K562 (cell line): ENCODE results near the gene TSPAN1. TPM values are rescaled to one million over a fixed set of nuclear protein-coding genes. Genes with fewer than 3 reads are reported as not detected.

Source experiments
- BCOR ChIP-seq: fragments of 450-650 bp; IDR thresholded peaks from 2 replicates; pipeline ENCODE4 v1.6.1; 2016
- CGGBP1 ChIP-seq: fragments of 250-450 bp; sonication (Bioruptor Pico); IDR thresholded peaks from 2 replicates; pipeline ENCODE4 v1.9.0; 2021; ENCODE audit warnings: mild to moderate bottlenecking
- CHCHD3 ChIP-seq: fragments of 250-450 bp; sonication (Bioruptor Pico); IDR thresholded peaks from 2 replicates; pipeline ENCODE4 v2.1.2; 2022; ENCODE audit warnings: mild to moderate bottlenecking
- CREB3L1 ChIP-seq: fragments of 450-650 bp; IDR thresholded peaks from 2 replicates; pipeline ENCODE4 v1.6.1; 2014; ENCODE audit warnings: low read depth, mild to moderate bottlenecking, moderate library complexity, borderline replicate concordance
- CSDE1 ChIP-seq, 2 experiments: fragments of 450-650 bp; IDR thresholded peaks; 2 replicates each; pipeline ENCODE4 v1.6.1; 2016; ENCODE audit warnings: mild to moderate bottlenecking in 1 of 2
- ELK3 ChIP-seq: fragments of 450-650 bp; formaldehyde crosslinking; IDR thresholded peaks from 2 replicates; pipeline ENCODE4 v1.4.0; 2020; ENCODE audit warnings: mild to moderate bottlenecking
- ESRRA ChIP-seq: fragments of 450-650 bp; IDR thresholded peaks from 2 replicates; pipeline ENCODE4 v1.6.1; 2014; ENCODE audit warnings: low read depth, mild to moderate bottlenecking, moderate library complexity, borderline replicate concordance
- FOXJ2 ChIP-seq: fragments of 200-800 bp; sonication (Bioruptor generic); IDR thresholded peaks from 2 replicates; pipeline ENCODE4 v1.6.1; 2016; ENCODE audit warnings: missing genetic modification characterization, missing compliant biosample characterization
- HDAC6 ChIP-seq: IDR thresholded peaks from 2 replicates; pipeline ENCODE4 v1.6.1; 2012; ENCODE audit warnings: low read depth, mild to moderate bottlenecking, control low read depth, inconsistent platforms, low read length, moderate library complexity
- MAFK ChIP-seq: IDR thresholded peaks from 2 replicates; pipeline ENCODE4 v1.6.1; 2011; ENCODE audit warnings: low read length, improper control_type of control experiment
- NBN ChIP-seq: fragments of 450-650 bp; IDR thresholded peaks from 2 replicates; pipeline ENCODE4 v1.6.1; 2016; ENCODE audit warnings: low read depth, mild to moderate bottlenecking
- PPARD ChIP-seq: fragments of 250-450 bp; sonication (Bioruptor Pico); IDR thresholded peaks from 2 replicates; pipeline ENCODE4 v1.8.0; 2022; ENCODE audit warnings: inconsistent platforms, mild to moderate bottlenecking, moderate library complexity
- PYGO2 ChIP-seq: fragments of 450-650 bp; IDR thresholded peaks from 2 replicates; pipeline ENCODE4 v1.6.1; 2016; ENCODE audit warnings: mild to moderate bottlenecking, missing genetic modification characterization, moderate library complexity, missing compliant biosample characterization
- SAFB ChIP-seq: fragments of 200-400 bp; formaldehyde crosslinking; IDR thresholded peaks from 2 replicates; pipeline ENCODE4 v1.6.1; 2017; ENCODE audit warnings: low read depth, low read length, borderline replicate concordance
- SIN3B ChIP-seq: fragments of 450-650 bp; IDR thresholded peaks from 2 replicates; pipeline ENCODE4 v1.6.1; 2017; ENCODE audit warnings: low read depth, mild to moderate bottlenecking, moderate library complexity
- SNAPC5 ChIP-seq: fragments of 250-450 bp; sonication (Bioruptor Pico); IDR thresholded peaks from 2 replicates; pipeline ENCODE4 v1.8.0; 2021; ENCODE audit warnings: moderate library complexity, mild to moderate bottlenecking, inconsistent platforms
- SP2 ChIP-seq: IDR thresholded peaks from 2 replicates; pipeline ENCODE4 v1.6.1; 2011; ENCODE audit warnings: mild to moderate bottlenecking, low read depth, low read length, moderate library complexity; ENCODE audit not compliant: poor library complexity, severe bottlenecking; ENCODE audit errors: extremely low read depth
- TEAD4 ChIP-seq, 2 experiments: sonication (generic) in 1 of 2; formaldehyde crosslinking in 1 of 2; IDR thresholded peaks; 2 replicates each; pipeline versions ENCODE4 v1.6.1 to v1.8.0; 2012 to 2022; ENCODE audit warnings: borderline replicate concordance in 1 of 2, inconsistent platforms in 1 of 2, low read length in 1 of 2, mild to moderate bottlenecking in 1 of 2, missing genetic modification reagents in 1 of 2
- TRIM25 ChIP-seq: fragments of 450-650 bp; IDR thresholded peaks from 2 replicates; pipeline ENCODE4 v1.7.0; 2016; ENCODE audit warnings: borderline replicate concordance
- TRIM28 ChIP-seq: fragments of 450-650 bp; IDR thresholded peaks from 2 replicates; pipeline ENCODE4 v1.6.1; 2017
- WHSC1 ChIP-seq: IDR thresholded peaks from one replicate; pipeline ENCODE4 v1.6.1; 2012; ENCODE audit warnings: low read length, control low read depth, inconsistent platforms
- ZKSCAN3 ChIP-seq: fragments of 250-450 bp; sonication (Bioruptor Pico); IDR thresholded peaks from 2 replicates; pipeline ENCODE4 v1.4.0; 2020
- ZNF184 ChIP-seq: sonication (generic); formaldehyde crosslinking; IDR thresholded peaks from 2 replicates; pipeline ENCODE4 v1.5.0; 2020; ENCODE audit warnings: missing genetic modification reagents
- ZNF23 ChIP-seq: fragments of 250-450 bp; sonication (Bioruptor Pico); IDR thresholded peaks from 2 replicates; pipeline ENCODE4 v1.4.0; 2020; ENCODE audit warnings: mild to moderate bottlenecking
- ZNF780A ChIP-seq: fragments of 250-450 bp; sonication (Bioruptor Pico); IDR thresholded peaks from 2 replicates; pipeline ENCODE4 v1.5.0; 2021; ENCODE audit warnings: mild to moderate bottlenecking
- polyA plus RNA-seq, 8 experiments: library from polyadenylated mRNA; depleted of rRNA in 4 of 8; stranded (reverse) in 5 of 8; unstranded in 3 of 8; fragments of >200 nt; fragmentation: Nextera tagmentation in 2 of 8; fragmentation: Illumina TruSeq in 1 of 8; extraction: Ambion mirVana in 2 of 8; extraction: Trizol in 1 of 8; gene quantifications; 2 replicates each; pipeline versions ENCODE4 v1.2.1 to v1.2.3, GENCODE V29; 2011 to 2014; ENCODE audit warnings: inconsistent platforms in 1 of 8, missing spikeins in 1 of 8
- total RNA-seq, 7 experiments: library from RNA; depleted of rRNA in 6 of 7; stranded (reverse); fragments of >200 nt in 6 of 7; fragmentation: Illumina TruSeq in 2 of 7; extraction: Trizol in 2 of 7; gene quantifications; 2 replicates each; pipeline versions ENCODE4 v1.2.1 to v1.2.3, GENCODE V29; 2011 to 2021; ENCODE audit warnings: low replicate concordance in 1 of 7

TSPAN1 gene
- total and polyA plus RNA-seq, 9 of the 15 experiments (the other 6 are each of a cell fraction or from before 2014, with no cell fraction given), result 0.58 TPM; not detected in 8

- TF ChIP-seq HDAC6 (no peak), PYGO2 (tag) (no peak), ZNF780A (CRISPR knock-in tag) (no peak), ZNF184 (CRISPR knock-in tag) (no peak), NBN (peak; percentile 94), CREB3L1 (no peak), ZKSCAN3 (no peak), CSDE1 (IDR thresholded peaks at IDR 0.05) (0 out of 4 replicates have a peak, but pooled peaks of 1 of the 2 experiments have one; percentile 76), ZNF23 (CRISPR knock-in tag) (no peak), CGGBP1 (CRISPR knock-in tag) (no peak), SAFB (no peak), FOXJ2 (tag) (no peak), WHSC1 (no peak), CHCHD3 (CRISPR knock-in tag) (no peak), TEAD4 (IDR thresholded peaks at IDR 0.05; ENCODE audit: low read length) (no peak), TEAD4 (CRISPR knock-in tag; IDR thresholded peaks at IDR 0.05; ENCODE audit: borderline replicate concordance) (no peak), ELK3 (CRISPR knock-in tag) (no peak), MAFK (0 out of 2 replicates have a peak, but pooled peaks have one; percentile 4), SNAPC5 (CRISPR knock-in tag) (no peak), TRIM25 (peak; percentile 89; the same call in 1 of the 2 replicates), ESRRA (peak; percentile 15; the same call in 1 of the 2 replicates), BCOR (peak; percentile 65), SIN3B (no peak), TRIM28 (peak; percentile 71; the same call in 1 of the 2 replicates), SP2 (no peak), PPARD (CRISPR knock-in tag) (no peak)
Observed at GRCh38 chr1:46179138-46180081, 4.5 kb downstream of the TSPAN1 start (continued).
